ENCODE results near the gene GTPBP6.
A peak's percentile ranks its signal among the peaks of the same experiment; 100 is the strongest.
"Not testable (repeated sequence)": the region's sequence is repeated elsewhere in the genome, so short reads cannot be mapped to it uniquely, and the experiment has no call there.

GTPBP6 gene

GRCh38 chrX:334971-335757 lies 16.6 kb upstream of the GTPBP6 start:
- no peak for DNase-seq

GRCh38 chrX:334331-334891 lies 15.8 kb upstream of the GTPBP6 start:
- DNase-seq, result no peak

DNA sequence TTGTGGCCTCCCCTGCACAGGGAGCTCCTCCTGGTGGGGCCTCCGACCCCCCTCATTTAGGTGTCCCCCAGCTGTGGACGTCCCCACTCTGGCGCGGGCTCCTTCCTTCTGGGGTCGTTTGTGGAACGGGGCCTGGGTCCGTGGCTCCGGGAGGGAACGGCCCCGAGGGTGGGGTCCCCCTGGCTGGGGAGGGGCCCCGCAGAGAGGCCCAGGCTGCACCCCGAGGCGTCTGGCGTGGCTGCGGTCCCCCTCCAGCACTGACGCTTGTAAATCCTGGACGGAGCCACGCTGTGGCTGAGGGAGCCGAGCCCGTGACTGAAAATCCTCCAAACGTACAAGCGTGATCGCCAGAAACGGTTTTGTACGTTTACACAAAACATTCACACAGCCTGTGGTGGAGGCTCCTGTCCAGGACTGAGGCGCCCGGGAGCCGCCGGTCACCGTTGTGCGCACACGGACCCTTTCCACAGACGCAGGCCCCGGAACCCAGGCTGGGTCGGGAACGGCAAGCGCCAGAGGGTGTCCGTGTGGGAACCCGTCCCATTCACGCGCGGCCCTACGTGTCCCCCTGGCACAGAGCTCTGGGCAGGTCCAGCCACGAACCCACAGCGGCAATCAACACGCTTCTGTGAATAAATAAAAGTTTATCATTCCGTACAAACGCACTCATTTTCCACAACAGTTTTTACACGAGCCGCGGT lies 15.2 kb upstream of the GTPBP6 start:
- DNase-seq, result no peak

DNA sequence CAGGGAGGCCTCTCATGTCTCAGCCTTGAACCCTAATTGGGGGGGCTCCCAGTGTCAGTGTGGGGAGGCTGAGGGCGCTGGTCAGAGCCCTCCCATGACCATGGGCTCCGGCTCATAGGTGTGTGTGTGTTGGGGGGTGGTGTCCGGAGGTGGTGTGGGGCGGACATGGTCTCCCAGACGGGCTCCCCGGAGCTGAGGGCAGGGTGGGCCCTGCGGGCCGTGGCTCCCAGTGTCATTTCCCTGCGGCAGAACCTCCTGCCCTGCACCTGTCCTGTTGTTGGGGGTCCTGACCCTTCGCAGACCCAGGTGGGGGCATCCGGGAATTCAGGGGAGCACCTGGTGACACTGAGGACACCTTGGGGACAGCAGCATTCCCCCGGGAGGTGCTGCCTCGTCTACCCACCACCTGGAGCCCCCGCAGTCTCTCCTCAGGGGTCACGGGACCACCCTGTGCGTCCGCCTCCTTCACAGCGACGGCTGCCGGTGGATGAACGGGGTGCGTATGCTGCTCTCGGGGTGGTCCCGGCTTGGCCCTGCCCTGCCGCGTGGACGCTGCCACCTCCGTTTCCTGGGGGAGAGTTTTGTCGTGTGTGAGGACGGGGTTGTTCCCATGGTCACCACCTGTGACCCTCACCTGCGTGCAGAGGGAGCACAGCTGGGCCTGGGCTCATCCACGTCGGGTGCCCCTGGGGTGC lies 14.5 kb upstream of the GTPBP6 start:
- no peak for DNase-seq

DNA sequence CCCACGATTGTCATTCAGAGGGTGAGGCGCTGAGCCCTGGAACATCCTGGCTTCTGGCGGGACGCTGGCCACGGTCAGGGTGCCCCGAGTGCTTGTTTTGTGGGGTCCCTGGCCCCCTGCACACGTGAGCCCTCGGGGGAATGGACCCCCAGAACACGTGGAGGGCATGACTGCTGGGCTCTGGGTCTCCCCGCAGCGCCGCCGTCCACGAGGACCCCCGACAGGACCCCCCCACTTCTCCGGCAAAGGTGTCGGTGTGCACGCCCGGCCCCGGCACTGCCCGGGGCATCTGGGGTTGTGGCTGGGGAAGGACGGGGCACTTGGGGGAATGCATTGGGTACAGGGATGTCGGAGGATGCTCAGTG lies 13.9 kb upstream of the GTPBP6 start:
- DNase-seq, result no peak

- no peak for DNase-seq
These were observed 13.4 kb upstream of the GTPBP6 start for GRCh38 chrX:331825-332495.

- peak; percentile 67 for DNase-seq
These were observed 12.7 kb upstream of the GTPBP6 start for GRCh38 chrX:331151-331824.

GRCh38 chrX:330726-331150 lies 12.1 kb upstream of the GTPBP6 start:
- no peak for DNase-seq

DNA sequence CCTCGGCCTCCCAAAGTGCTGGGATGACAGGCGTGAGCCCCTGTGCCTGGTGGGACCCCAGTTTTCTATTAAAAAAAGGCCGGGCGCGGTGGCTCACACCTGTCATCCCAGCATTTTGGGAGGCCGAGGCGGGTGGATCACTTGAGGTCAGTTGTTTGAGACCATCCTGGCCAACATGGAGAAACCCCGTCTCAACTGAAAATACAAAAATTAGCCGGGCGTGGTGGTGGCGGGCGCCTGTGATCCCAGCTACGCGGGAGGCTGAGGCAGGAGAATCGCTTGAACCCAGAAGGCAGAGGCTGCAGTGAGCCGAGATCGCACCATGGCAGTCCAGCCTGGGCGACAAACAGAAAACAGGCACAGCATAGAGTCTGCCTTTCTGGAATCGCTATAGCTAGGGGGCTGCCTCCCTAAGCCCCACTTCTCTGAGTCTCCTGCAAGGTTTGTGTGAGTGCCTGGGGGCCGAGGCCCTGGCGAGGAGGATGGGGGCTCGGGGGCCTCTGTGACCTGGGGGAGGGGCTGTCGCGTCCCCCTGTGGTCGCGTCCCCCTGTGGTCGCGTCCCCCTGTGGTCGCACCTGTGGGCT lies 11.6 kb upstream of the GTPBP6 start:
- not testable (repeated sequence) for DNase-seq

- DNase-seq, result no peak
These were observed 10.8 kb upstream of the GTPBP6 start for GRCh38 chrX:329291-329910.

- DNase-seq, result no peak
These were observed 9.1 kb upstream of the GTPBP6 start for GRCh38 chrX:327660-328126.

GRCh38 chrX:324664-325063 lies 6.1 kb upstream of the GTPBP6 start:
- not testable (repeated sequence) for DNase-seq

- peak; percentile 47 for DNase-seq
These were observed 5.4 kb upstream of the GTPBP6 start for GRCh38 chrX:323721-324628.

GRCh38 chrX:320126-320783 lies 1.7 kb upstream of the GTPBP6 start:
- no peak for DNase-seq

DNA sequence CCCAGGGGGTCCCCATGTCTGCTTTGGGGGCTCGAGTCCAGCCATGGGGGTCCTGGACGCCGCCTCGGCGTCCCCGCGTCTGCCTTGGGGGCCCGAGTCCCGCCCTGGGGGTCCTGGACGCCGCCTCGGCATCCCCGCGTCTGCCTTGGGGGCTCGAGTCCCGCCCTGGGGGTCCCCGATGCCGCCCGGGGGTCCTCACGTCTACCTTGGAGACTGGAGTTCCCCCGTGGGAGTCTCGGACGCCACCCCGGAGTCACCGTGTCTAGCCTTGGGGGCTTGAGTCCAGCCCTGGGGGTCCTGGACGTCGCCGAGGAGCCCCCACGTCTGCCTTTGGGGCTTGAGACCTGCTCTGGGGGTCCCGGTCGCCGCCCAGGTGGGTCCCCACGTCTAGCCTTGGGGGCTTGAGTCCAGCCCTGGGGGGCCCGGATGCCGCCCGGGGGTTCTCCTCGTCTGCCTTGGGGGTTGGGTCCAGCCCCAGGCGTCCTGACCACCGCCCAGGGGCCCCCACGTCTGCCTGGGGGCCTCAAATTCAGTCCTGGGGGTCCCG lies 1.1 kb upstream of the GTPBP6 start:
- no peak for DNase-seq

DNA sequence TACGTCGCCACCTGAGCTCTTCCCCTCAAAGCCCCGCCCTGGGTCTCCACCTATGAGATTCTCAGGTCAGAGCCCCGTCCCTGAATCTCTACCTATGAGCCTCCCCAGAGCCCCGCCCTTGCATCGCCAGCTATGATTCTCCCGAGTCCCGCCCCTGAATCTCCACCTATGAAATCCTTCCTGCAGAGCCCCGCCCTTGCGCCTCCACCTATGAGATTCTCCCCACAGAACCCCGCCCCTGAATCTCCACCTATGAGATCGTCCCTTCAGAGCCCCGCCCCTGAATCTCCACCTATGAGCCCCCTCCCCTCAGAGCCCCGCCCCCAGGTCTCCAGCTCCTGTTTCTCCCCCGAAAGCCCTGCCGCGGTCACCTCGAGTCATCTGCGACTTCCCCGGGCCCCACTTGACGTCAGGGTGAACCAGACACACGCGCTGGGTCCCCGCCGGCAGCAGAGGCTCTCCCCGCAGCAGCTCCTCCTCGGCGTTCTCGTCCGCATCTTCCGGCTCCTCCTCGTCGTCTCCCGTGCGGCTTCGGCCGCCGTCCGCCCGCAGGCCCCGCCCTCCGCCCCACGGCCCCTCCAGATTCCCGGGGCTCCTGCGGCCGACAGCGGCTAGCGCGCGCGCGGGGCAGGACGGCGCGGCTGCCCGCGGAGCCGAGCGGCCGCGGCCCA lies 393 bp downstream of the GTPBP6 start:
- DNase-seq, result peak; percentile 99

DNA sequence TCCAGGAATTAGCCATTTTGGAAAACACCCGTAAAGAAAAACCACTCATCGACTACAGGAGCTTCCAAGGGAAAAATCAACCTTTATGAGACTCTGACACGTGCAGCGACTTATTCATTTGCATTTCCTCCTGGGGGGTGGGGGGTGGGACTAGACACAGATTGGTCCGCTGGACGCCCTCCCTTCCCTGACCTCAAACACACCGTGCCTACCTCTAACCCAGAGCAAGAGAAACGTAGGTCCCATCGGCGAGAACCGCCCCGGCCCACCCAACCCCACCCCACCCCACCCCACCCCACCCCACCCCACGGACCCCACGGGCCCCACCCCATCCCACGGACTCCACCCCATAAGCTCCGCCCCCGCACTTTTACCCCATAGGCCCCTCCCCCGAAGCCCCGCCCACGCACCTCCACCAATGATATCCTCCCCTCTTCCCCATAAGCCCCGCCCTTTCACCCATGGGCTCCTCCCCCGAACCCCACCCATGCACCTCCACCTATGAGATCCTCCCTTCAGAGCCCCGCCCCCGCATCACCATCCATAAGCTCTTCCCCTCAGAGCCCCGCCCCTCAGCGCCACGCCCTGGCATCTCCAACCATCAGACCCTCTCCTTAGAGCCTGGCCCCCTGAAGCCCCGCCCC lies 1.1 kb downstream of the GTPBP6 start:
- DNase-seq, result no peak
